GM12878 (cell line): ENCODE results near the gene NFATC2. TPM values are rescaled to one million over a fixed set of nuclear protein-coding genes. Genes with fewer than 3 reads are reported as not detected.

Source experiments
- DPF2 ChIP-seq: fragments of 450-650 bp; IDR thresholded peaks from 2 replicates; pipeline ENCODE4 v1.6.1; 2017; ENCODE audit warnings: mild to moderate bottlenecking
- E2F4 ChIP-seq: IDR thresholded peaks from 2 replicates; pipeline ENCODE4 v1.6.1; 2012; ENCODE audit warnings: low read depth, low read length, improper control_type of control experiment
- HDGF ChIP-seq: fragments of 450-650 bp; IDR thresholded peaks from 2 replicates; pipeline ENCODE4 v1.6.1; 2016; ENCODE audit warnings: antibody characterized with exemption
- JUND ChIP-seq: IDR thresholded peaks from 2 replicates; pipeline ENCODE4 v1.6.1; 2012; ENCODE audit warnings: low read depth, mild to moderate bottlenecking, low read length, improper control_type of control experiment, moderate library complexity
- MEF2A ChIP-seq: IDR thresholded peaks from 2 replicates; pipeline ENCODE4 v1.6.1; 2011; ENCODE audit warnings: low read depth, mild to moderate bottlenecking, low read length, moderate library complexity; ENCODE audit not compliant: insufficient read depth
- NRF1 ChIP-seq: conservative IDR thresholded peaks from 2 replicates; pipeline ENCODE4 v1.6.1; 2011; ENCODE audit warnings: mild to moderate bottlenecking, low read depth, low read length, improper control_type of control experiment
- PRDM15 ChIP-seq: fragments of 450-650 bp; formaldehyde crosslinking; IDR thresholded peaks from 2 replicates; pipeline ENCODE4 v1.4.0; 2020; ENCODE audit warnings: mild to moderate bottlenecking, moderate library complexity
- SIX5 ChIP-seq: IDR thresholded peaks from 2 replicates; pipeline ENCODE4 v1.6.1; 2011; ENCODE audit warnings: mild to moderate bottlenecking, low read depth, low read length, moderate library complexity; ENCODE audit not compliant: severe bottlenecking
- SMARCA5 ChIP-seq: fragments of 450-650 bp; IDR thresholded peaks from 2 replicates; pipeline ENCODE4 v1.6.1; 2017; ENCODE audit warnings: mild to moderate bottlenecking
- SMC3 ChIP-seq: IDR thresholded peaks from 2 replicates; pipeline ENCODE4 v1.6.1; 2011; ENCODE audit warnings: low read length, improper control_type of control experiment, borderline replicate concordance
- STAT3 ChIP-seq: IDR thresholded peaks from 2 replicates; pipeline ENCODE4 v1.6.1; 2011; ENCODE audit warnings: low read depth, low read length, improper control_type of control experiment
- ZSCAN29 ChIP-seq: fragments of 450-650 bp; IDR thresholded peaks from 2 replicates; pipeline ENCODE4 v1.6.1; 2017; ENCODE audit warnings: mild to moderate bottlenecking, moderate library complexity
- polyA plus RNA-seq, 11 experiments: library from polyadenylated mRNA; depleted of rRNA in 4 of 11; unstranded in 6 of 11; stranded (reverse) in 5 of 11; fragments of >200 nt; fragmentation: Nextera tagmentation in 4 of 11; fragmentation: Illumina TruSeq in 1 of 11; extraction: Ambion mirVana in 4 of 11; extraction: Trizol in 1 of 11; gene quantifications; 1 replicate in 1 of 11; 2 replicates in 10 of 11; pipeline versions ENCODE4 v1.2.1 to v1.2.3, GENCODE V29; 2011 to 2016; ENCODE audit warnings: inconsistent platforms in 2 of 11, missing spikeins in 2 of 11, low read depth in 1 of 11
- total RNA-seq, 4 experiments: library from RNA; depleted of rRNA in 3 of 4; stranded (reverse); fragments of >200 nt in 3 of 4; fragmentation: Illumina TruSeq in 1 of 4; extraction: Trizol in 1 of 4; gene quantifications; 2 replicates each; pipeline versions ENCODE4 v1.2.1 to v1.2.3, GENCODE V29; 2013 to 2021
- TF ChIP-seq, protein P1 (sequence below): IDR thresholded peaks from 2 replicates; pipeline ENCODE4 v1.6.1; 2011; ENCODE audit warnings: low read depth, low read length, improper control_type of control experiment, borderline replicate concordance
- TF ChIP-seq, protein P2 (sequence below): fragments of 450-650 bp; IDR thresholded peaks from 2 replicates; pipeline ENCODE4 v1.6.1; 2017; ENCODE audit warnings: antibody characterized with exemption, mild to moderate bottlenecking, moderate library complexity

NFATC2 gene
- total and polyA plus RNA-seq, 10 of the 15 experiments (the other 5 are each of a cell fraction or from before 2014, with no cell fraction given) = 3.3 to 20.0 (median 7.3) TPM

DNA sequence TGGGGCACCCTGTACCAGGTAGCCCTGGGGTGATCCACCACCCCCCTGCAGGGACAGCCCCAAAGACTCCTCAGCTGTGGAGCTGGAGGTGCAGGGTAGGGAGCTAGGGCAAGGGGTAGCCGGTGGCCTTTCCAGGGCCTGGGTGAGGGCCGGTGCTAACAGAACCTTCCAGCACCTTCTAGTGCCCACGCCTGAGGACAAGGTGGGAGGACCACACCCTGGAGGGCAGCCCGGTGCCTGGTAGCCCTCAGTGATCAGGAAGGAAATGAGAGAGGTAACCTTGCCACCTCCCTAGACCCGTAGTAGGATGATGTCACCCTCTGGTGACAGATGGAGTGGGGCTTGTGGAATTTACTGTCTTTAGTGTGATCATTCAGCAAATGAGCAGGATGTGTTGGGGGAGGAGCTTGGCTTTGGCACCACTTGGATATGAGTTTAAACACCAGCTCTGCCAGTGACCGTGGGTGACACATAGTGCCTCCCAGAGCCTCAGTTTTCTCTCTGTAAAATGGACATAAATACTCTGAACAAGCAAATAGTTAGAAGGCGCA lies 187.7 kb downstream of the NFATC2 start (continued):
- TF ChIP-seq MEF2A = no peak
- TF ChIP-seq SMC3 = no peak
- TF ChIP-seq ZSCAN29 = no peak
- no peak for TF ChIP-seq DPF2
- TF ChIP-seq, protein P1, sequence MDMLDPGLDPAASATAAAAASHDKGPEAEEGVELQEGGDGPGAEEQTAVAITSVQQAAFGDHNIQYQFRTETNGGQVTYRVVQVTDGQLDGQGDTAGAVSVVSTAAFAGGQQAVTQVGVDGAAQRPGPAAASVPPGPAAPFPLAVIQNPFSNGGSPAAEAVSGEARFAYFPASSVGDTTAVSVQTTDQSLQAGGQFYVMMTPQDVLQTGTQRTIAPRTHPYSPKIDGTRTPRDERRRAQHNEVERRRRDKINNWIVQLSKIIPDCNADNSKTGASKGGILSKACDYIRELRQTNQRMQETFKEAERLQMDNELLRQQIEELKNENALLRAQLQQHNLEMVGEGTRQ = no peak
- no peak for TF ChIP-seq PRDM15 (CRISPR knock-in tag)
- TF ChIP-seq SMARCA5 = no peak
- no peak for TF ChIP-seq JUND
- no peak for TF ChIP-seq SIX5
- TF ChIP-seq, protein P2, sequence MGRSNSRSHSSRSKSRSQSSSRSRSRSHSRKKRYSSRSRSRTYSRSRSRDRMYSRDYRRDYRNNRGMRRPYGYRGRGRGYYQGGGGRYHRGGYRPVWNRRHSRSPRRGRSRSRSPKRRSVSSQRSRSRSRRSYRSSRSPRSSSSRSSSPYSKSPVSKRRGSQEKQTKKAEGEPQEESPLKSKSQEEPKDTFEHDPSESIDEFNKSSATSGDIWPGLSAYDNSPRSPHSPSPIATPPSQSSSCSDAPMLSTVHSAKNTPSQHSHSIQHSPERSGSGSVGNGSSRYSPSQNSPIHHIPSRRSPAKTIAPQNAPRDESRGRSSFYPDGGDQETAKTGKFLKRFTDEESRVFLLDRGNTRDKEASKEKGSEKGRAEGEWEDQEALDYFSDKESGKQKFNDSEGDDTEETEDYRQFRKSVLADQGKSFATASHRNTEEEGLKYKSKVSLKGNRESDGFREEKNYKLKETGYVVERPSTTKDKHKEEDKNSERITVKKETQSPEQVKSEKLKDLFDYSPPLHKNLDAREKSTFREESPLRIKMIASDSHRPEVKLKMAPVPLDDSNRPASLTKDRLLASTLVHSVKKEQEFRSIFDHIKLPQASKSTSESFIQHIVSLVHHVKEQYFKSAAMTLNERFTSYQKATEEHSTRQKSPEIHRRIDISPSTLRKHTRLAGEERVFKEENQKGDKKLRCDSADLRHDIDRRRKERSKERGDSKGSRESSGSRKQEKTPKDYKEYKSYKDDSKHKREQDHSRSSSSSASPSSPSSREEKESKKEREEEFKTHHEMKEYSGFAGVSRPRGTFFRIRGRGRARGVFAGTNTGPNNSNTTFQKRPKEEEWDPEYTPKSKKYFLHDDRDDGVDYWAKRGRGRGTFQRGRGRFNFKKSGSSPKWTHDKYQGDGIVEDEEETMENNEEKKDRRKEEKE = no peak
- TF ChIP-seq NRF1 = no peak
- no peak for TF ChIP-seq STAT3
- TF ChIP-seq HDGF = no peak
- no peak for TF ChIP-seq E2F4
